WTC11 (cell line): Measurements from ENCODE around the gene TMEM184A. TPM values are rescaled to one million over a fixed set of nuclear protein-coding genes. Genes with fewer than 3 reads are reported as not detected.

Experiments
- ATAC-seq: fragments of 200-7000 bp; cut with Tn5 transposase; 2 replicates; pipeline ENCODE4 v1.10.0; 2021; ENCODE audit warnings: mild to moderate bottlenecking, moderate library complexity
- CTCF ChIA-PET: fragments of 300-600 bp; sonication (Branson Sonifier 250); formaldehyde crosslinking; loops from one replicate; lab custom pipeline; 2021; ENCODE audit warnings: antibody characterized with exemption; lab: Charles Lee
- POLR2A ChIA-PET: fragments of 350-600 bp; sonication (Branson Sonifier 250); formaldehyde crosslinking; loops from one replicate; lab custom pipeline; 2021; ENCODE audit warnings: antibody characterized with exemption; lab: Charles Lee
- DNase-seq: peaks from one replicate; pipeline ENCODE4 v3.0.0; 2021; ENCODE audit warnings: low spot score
- H3K27ac Mint-ChIP-seq: 2 replicates; pipeline ENCODE4 v1.8.0; 2021; ENCODE audit warnings: mixed read lengths
- H3K27me3 Mint-ChIP-seq: 2 replicates; pipeline ENCODE4 v1.8.0; 2021; ENCODE audit warnings: low read depth, mild to moderate bottlenecking, moderate library complexity, mixed read lengths
- H3K36me3 Mint-ChIP-seq: 2 replicates; pipeline ENCODE4 v1.8.0; 2021; ENCODE audit warnings: mixed read lengths
- H3K4me1 Mint-ChIP-seq: 2 replicates; pipeline ENCODE4 v1.8.0; 2022; ENCODE audit warnings: mixed read lengths
- H3K4me3 Mint-ChIP-seq: 2 replicates; pipeline ENCODE4 v1.8.0; 2021; ENCODE audit warnings: mild to moderate bottlenecking, moderate library complexity, mixed read lengths
- H3K9me3 Mint-ChIP-seq: 2 replicates; pipeline ENCODE4 v1.8.0; 2021; ENCODE audit warnings: mixed read lengths
- CREB1 ChIP-seq: sonication (generic); formaldehyde crosslinking; IDR thresholded peaks from 2 replicates; pipeline ENCODE4 v1.8.0; 2023; ENCODE audit warnings: mild to moderate bottlenecking, missing genetic modification reagents
- EMX1 ChIP-seq: fragments of 250-450 bp; sonication (Bioruptor Pico); IDR thresholded peaks from 2 replicates; pipeline ENCODE4 v1.8.0; 2021; ENCODE audit warnings: mild to moderate bottlenecking
- FOXJ3 ChIP-seq: sonication (generic); formaldehyde crosslinking; IDR thresholded peaks from 2 replicates; pipeline ENCODE4 v1.9.0; 2021; ENCODE audit warnings: missing genetic modification reagents, mild to moderate bottlenecking, borderline replicate concordance
- FOXK1 ChIP-seq: sonication (generic); formaldehyde crosslinking; IDR thresholded peaks from 2 replicates; pipeline ENCODE4 v1.8.0; 2022; ENCODE audit warnings: mild to moderate bottlenecking, moderate library complexity, missing genetic modification reagents
- JAZF1 ChIP-seq: fragments of 250-450 bp; sonication (Bioruptor Pico); IDR thresholded peaks from 2 replicates; pipeline ENCODE4 v1.9.0; 2021; ENCODE audit warnings: moderate library complexity, mild to moderate bottlenecking, inconsistent platforms
- JUN ChIP-seq: sonication (generic); formaldehyde crosslinking; IDR thresholded peaks from 2 replicates; pipeline ENCODE4 v1.8.0; 2023; ENCODE audit warnings: mild to moderate bottlenecking, missing genetic modification reagents
- KAT7 ChIP-seq: sonication (generic); formaldehyde crosslinking; IDR thresholded peaks from 2 replicates; pipeline ENCODE4 v1.8.1; 2023; ENCODE audit warnings: missing genetic modification reagents, mild to moderate bottlenecking, borderline replicate concordance
- MYBL2 ChIP-seq: sonication (generic); formaldehyde crosslinking; IDR thresholded peaks from 2 replicates; pipeline ENCODE4 v1.8.1; 2023; ENCODE audit warnings: mild to moderate bottlenecking, moderate library complexity, missing genetic modification reagents
- NFYB ChIP-seq: sonication (generic); formaldehyde crosslinking; conservative IDR thresholded peaks from 2 replicates; pipeline ENCODE4 v1.8.0; 2022; ENCODE audit warnings: low read depth, missing genetic modification reagents
- NR2C2 ChIP-seq: sonication (generic); formaldehyde crosslinking; IDR thresholded peaks from 2 replicates; pipeline ENCODE4 v1.8.0; 2022; ENCODE audit warnings: mild to moderate bottlenecking, missing genetic modification reagents
- NR3C1 ChIP-seq: sonication (generic); formaldehyde crosslinking; conservative IDR thresholded peaks from 2 replicates; pipeline ENCODE4 v1.8.1; 2023; ENCODE audit warnings: low read depth, mild to moderate bottlenecking, missing genetic modification reagents
- ZBTB21 ChIP-seq: sonication (generic); formaldehyde crosslinking; IDR thresholded peaks from 2 replicates; pipeline ENCODE4 v1.8.1; 2023; ENCODE audit warnings: mild to moderate bottlenecking, missing genetic modification reagents, borderline replicate concordance
- ZBTB43 ChIP-seq: sonication (generic); formaldehyde crosslinking; IDR thresholded peaks from 2 replicates; pipeline ENCODE4 v1.8.1; 2023; ENCODE audit warnings: mild to moderate bottlenecking, missing genetic modification reagents
- ZNF263 ChIP-seq: sonication (generic); formaldehyde crosslinking; IDR thresholded peaks from 2 replicates; pipeline ENCODE4 v1.8.1; 2022; ENCODE audit warnings: low read depth, mild to moderate bottlenecking, moderate library complexity, missing genetic modification reagents
- ZNF396 ChIP-seq: fragments of 250-450 bp; sonication (Bioruptor Pico); IDR thresholded peaks from 2 replicates; pipeline ENCODE4 v1.8.0; 2021; ENCODE audit warnings: mild to moderate bottlenecking, moderate library complexity, borderline replicate concordance
- ZNF532 ChIP-seq: fragments of 250-450 bp; sonication (Bioruptor Pico); IDR thresholded peaks from 2 replicates; pipeline ENCODE4 v1.9.0; 2021; ENCODE audit warnings: mild to moderate bottlenecking, borderline replicate concordance
- total RNA-seq: library from RNA; stranded (reverse); gene quantifications from 3 replicates; pipeline ENCODE4 v1.2.3, GENCODE V29; 2021
- TF ChIP-seq, protein P1 (sequence below): sonication (generic); formaldehyde crosslinking; IDR thresholded peaks from 2 replicates; pipeline ENCODE4 v1.8.1; 2022; ENCODE audit warnings: low read depth, missing genetic modification reagents, borderline replicate concordance
- TF ChIP-seq, protein P2 (sequence below): fragments of 250-450 bp; sonication (Bioruptor Pico); conservative IDR thresholded peaks from 2 replicates; pipeline ENCODE4 v1.9.0; 2021; ENCODE audit warnings: mild to moderate bottlenecking

The TMEM184A gene
- total RNA-seq, 1 experiment from 2014 or later, result 1.4 TPM

- no peak overlapping the region for H3K4me3 Mint-ChIP-seq
- H3K9me3 Mint-ChIP-seq, result peaks cover 16% of the 10 kb centered on the region
- no peak for TF ChIP-seq ZNF263 (CRISPR knock-in tag)
- H3K27me3 Mint-ChIP-seq, result no peaks in the 10 kb centered on the region; the same call in 1 of the 2 replicates
- no peak overlapping the region for H3K27ac Mint-ChIP-seq
- H3K4me1 Mint-ChIP-seq, result peaks cover 3% of the 10 kb centered on the region
- CTCF ChIA-PET, result interaction anchor here (1.1 kb wide), 1 partner anchor 10 kb away, joined by 3 read pairs; no protein-coding TSS in a partner anchor
- ATAC-seq (no peak), DNase-seq (no peak)
- H3K36me3 Mint-ChIP-seq, result peaks cover 11% of the 10 kb centered on the region
- POLR2A ChIA-PET, result no interaction called here
These were observed 33.0 kb upstream of the TMEM184A start for GRCh38 chr7:1588978-1589377.

- Mint-ChIP-seq H3K4me1 (peaks cover 3% of the 10 kb centered on the region), H3K27ac (no peak overlapping the region), H3K9me3 (peaks cover 16% of the 10 kb centered on the region), H3K4me3 (no peak overlapping the region), H3K27me3 (no peaks in the 10 kb centered on the region; the same call in 1 of the 2 replicates), H3K36me3 (peaks cover 11% of the 10 kb centered on the region)
- DNase-seq (no peak), ATAC-seq (no peak)
- TF ChIP-seq FOXJ3 (no peak), JUN (CRISPR knock-in tag) (no peak), ZBTB43 (CRISPR knock-in tag) (no peak), ZNF532 (CRISPR knock-in tag) (no peak), CREB1 (no peak), MYBL2 (CRISPR knock-in tag) (no peak), ZBTB21 (CRISPR knock-in tag) (no peak), FOXK1 (CRISPR knock-in tag) (no peak), ZNF396 (CRISPR knock-in tag) (no peak), KAT7 (no peak), JAZF1 (CRISPR knock-in tag) (no peak), NFYB (no peak), NR2C2 (no peak), NR3C1 (CRISPR knock-in tag) (no peak), EMX1 (no peak)
- TF ChIP-seq, protein P1, sequence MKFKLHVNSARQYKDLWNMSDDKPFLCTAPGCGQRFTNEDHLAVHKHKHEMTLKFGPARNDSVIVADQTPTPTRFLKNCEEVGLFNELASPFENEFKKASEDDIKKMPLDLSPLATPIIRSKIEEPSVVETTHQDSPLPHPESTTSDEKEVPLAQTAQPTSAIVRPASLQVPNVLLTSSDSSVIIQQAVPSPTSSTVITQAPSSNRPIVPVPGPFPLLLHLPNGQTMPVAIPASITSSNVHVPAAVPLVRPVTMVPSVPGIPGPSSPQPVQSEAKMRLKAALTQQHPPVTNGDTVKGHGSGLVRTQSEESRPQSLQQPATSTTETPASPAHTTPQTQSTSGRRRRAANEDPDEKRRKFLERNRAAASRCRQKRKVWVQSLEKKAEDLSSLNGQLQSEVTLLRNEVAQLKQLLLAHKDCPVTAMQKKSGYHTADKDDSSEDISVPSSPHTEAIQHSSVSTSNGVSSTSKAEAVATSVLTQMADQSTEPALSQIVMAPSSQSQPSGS (CRISPR knock-in tag), result no peak
- TF ChIP-seq, protein P2, sequence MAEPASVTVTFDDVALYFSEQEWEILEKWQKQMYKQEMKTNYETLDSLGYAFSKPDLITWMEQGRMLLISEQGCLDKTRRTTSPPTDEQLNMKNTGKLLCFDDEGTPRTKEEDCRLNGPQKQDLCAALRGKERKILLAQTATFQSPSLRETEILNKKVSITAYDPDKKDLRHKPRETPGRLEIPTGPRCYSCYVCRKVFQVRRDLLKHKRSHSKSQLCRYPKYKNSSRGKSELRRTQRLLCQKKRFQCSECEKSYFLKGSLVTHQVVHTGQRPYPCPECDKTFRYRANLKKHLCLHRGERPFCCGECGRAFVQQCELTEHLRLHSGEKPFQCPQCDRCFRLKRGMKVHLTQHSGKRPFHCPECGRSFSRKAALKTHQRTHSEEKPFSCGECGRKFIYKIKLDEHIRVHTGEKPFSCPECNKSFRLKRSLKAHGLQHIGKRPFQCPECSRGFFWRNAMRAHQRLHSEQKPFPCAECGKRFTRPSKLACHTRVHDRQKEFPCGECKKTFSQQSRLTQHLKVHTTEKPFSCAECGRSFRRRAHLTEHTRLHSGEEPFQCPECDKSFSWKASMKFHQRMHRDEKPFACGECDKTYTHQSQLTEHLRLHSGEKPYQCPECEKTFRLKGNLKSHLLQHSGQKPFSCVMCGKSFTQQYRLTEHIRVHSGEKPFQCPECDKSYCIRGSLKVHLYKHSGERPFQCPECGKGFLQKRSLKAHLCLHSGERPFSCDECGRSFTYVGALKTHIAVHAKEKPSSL (CRISPR knock-in tag), result no peak
- CTCF ChIA-PET, result no interaction called here
- POLR2A ChIA-PET, result no interaction called here
These were observed 31.7 kb upstream of the TMEM184A start for GRCh38 chr7:1587738-1588137.
